HepG2 (cell line): ENCODE data around the gene ABTB2. TPM values are rescaled to one million over a fixed set of nuclear protein-coding genes. Genes with fewer than 3 reads are reported as not detected.

Source experiments
- ATAC-seq: fragments of 200-7000 bp; cut with Tn5 transposase; 3 replicates; pipeline ENCODE4 v1.9.1; 2020; ENCODE audit warnings: mild to moderate bottlenecking, moderate library complexity
- BruUV-seq: library from RNA; stranded (reverse); fragments of 400-500 nt; replicated peaks from 2 replicates; lab custom pipeline; 2021; lab: Mats Ljungman, UMichigan
- CTCF ChIA-PET: fragments of 300-600 bp; formaldehyde crosslinking; extraction: SDS; loops from one replicate; lab custom pipeline; 2021; ENCODE audit warnings: low total read pairs, inconsistent platforms, low intra/inter-chr PET ratio; lab: Yijun Ruan, JAX
- POLR2A ChIA-PET: fragments of 350-600 bp; sonication (Branson Sonifier 250); formaldehyde crosslinking; loops from one replicate; lab custom pipeline; 2020; ENCODE audit warnings: antibody characterized with exemption, inconsistent platforms; lab: Yijun Ruan, JAX
- DNase-seq: peaks from one replicate; pipeline ENCODE4 v3.0.0-alpha.2; 2015; ENCODE audit warnings: low spot score
- FAIRE-seq: peaks from 3 replicates; lab custom pipeline; 2011; peaks lifted over from hg19 to GRCh38; lab: Jason Lieb, UNC
- H2AFZ ChIP-seq: one replicate; pipeline ENCODE4 v1.6.1; 2011; ENCODE audit warnings: low read length, inconsistent platforms
- H3K27ac ChIP-seq: fragments of 300-600 bp; 3 replicates; pipeline ENCODE4 v1.8.0; 2011; ENCODE audit warnings: mixed run types, mild to moderate bottlenecking, mixed read lengths, low read length, inconsistent platforms; ENCODE audit not compliant: insufficient read depth; ENCODE audit errors: extremely low read length
- H3K27me3 ChIP-seq, 2 experiments: fragments of 200-600 bp in 1 of 2; 2 replicates in 1 of 2; 3 replicates in 1 of 2; pipeline versions ENCODE4 v1.6.0 to v1.8.0; 2011; ENCODE audit warnings: low read length in 2 of 2, mild to moderate bottlenecking in 2 of 2, moderate library complexity in 2 of 2, inconsistent platforms in 1 of 2; ENCODE audit not compliant: insufficient read depth in 2 of 2, control insufficient read depth in 1 of 2
- H3K36me3 ChIP-seq, 2 experiments: fragments of 200-600 bp in 1 of 2; replicated peaks in 1 of 2; 2 replicates in 1 of 2; 3 replicates in 1 of 2; pipeline versions ENCODE4 v1.5.1 to v1.8.0; 2011; ENCODE audit warnings: low read length in 2 of 2, inconsistent platforms in 1 of 2; ENCODE audit not compliant: insufficient read depth in 2 of 2, control insufficient read depth in 1 of 2
- H3K4me1 ChIP-seq: 2 replicates; pipeline ENCODE4 v1.5.1; 2012; ENCODE audit warnings: low read length, inconsistent platforms; ENCODE audit not compliant: insufficient read depth
- H3K4me2 ChIP-seq: 2 replicates; pipeline ENCODE4 v1.6.0; 2011; ENCODE audit warnings: low read depth, low read length, inconsistent platforms
- H3K4me3 ChIP-seq, 3 experiments: fragments of 200-600 bp in 1 of 3; sonication (generic), shearing (Covaris generic) in 1 of 3; replicated peaks in 1 of 3; 2 replicates each; pipeline ENCODE4 v1.5.1; 2011 to 2016; ENCODE audit warnings: low read length in 3 of 3, inconsistent platforms in 2 of 3, low read depth in 2 of 3, mild to moderate bottlenecking in 2 of 3, control low read depth in 1 of 3, mixed read lengths in 1 of 3; ENCODE audit not compliant: insufficient read depth in 1 of 3
- H3K79me2 ChIP-seq: one replicate; pipeline ENCODE4 v1.6.1; 2011; ENCODE audit warnings: low read length, inconsistent platforms; ENCODE audit not compliant: insufficient read depth
- H3K9ac ChIP-seq: 2 replicates; pipeline ENCODE4 v1.6.0; 2011; ENCODE audit warnings: mild to moderate bottlenecking, low read depth, low read length, inconsistent platforms; ENCODE audit not compliant: insufficient read depth
- H3K9me3 ChIP-seq: 2 replicates; pipeline ENCODE4 v1.5.1; 2012; ENCODE audit warnings: mild to moderate bottlenecking, low read length
- H4K20me1 ChIP-seq: 2 replicates; pipeline ENCODE4 v1.6.0; 2011; ENCODE audit warnings: inconsistent platforms, mild to moderate bottlenecking, low read length, moderate library complexity; ENCODE audit not compliant: insufficient read depth
- HIVEP1 ChIP-seq: sonication (generic); formaldehyde crosslinking; IDR thresholded peaks from 2 replicates; pipeline ENCODE4 v1.4.0; 2020; ENCODE audit warnings: mild to moderate bottlenecking, missing genetic modification reagents
- KDM1A ChIP-seq: IDR thresholded peaks from 2 replicates; pipeline ENCODE4 v1.6.1; 2016; ENCODE audit warnings: missing compliant biosample characterization
- MAFG ChIP-seq: sonication (generic); formaldehyde crosslinking; IDR thresholded peaks from 2 replicates; pipeline ENCODE4 v1.5.1; 2020; ENCODE audit warnings: mild to moderate bottlenecking, missing genetic modification reagents
- MIER2 ChIP-seq: IDR thresholded peaks from 2 replicates; pipeline ENCODE4 v1.6.1; 2016; ENCODE audit warnings: missing biosample characterization, missing genetic modification reagents
- NONO ChIP-seq, 2 experiments: fragments of 450-650 bp in 1 of 2; sonication (generic) in 1 of 2; formaldehyde crosslinking in 1 of 2; IDR thresholded peaks in 1 of 2; conservative IDR thresholded peaks in 1 of 2; 2 replicates each; pipeline versions ENCODE4 v1.6.1 to v1.8.0; 2017 to 2022; ENCODE audit warnings: mild to moderate bottlenecking in 1 of 2, missing genetic modification reagents in 1 of 2, moderate library complexity in 1 of 2
- SAP130 ChIP-seq: IDR thresholded peaks from 2 replicates; pipeline ENCODE4 v1.6.1; 2016; ENCODE audit warnings: low read depth
- STAT6 ChIP-seq: sonication (generic); formaldehyde crosslinking; IDR thresholded peaks from 2 replicates; pipeline ENCODE4 v1.4.0; 2020; ENCODE audit warnings: missing genetic modification reagents, mild to moderate bottlenecking, borderline replicate concordance
- XBP1 ChIP-seq: sonication (generic); formaldehyde crosslinking; IDR thresholded peaks from 2 replicates; pipeline ENCODE4 v1.5.0; 2020; ENCODE audit warnings: missing genetic modification reagents
- ZMYM3 ChIP-seq: sonication (generic); formaldehyde crosslinking; IDR thresholded peaks from 2 replicates; pipeline ENCODE4 v1.5.1; 2020; ENCODE audit warnings: mild to moderate bottlenecking, missing genetic modification reagents
- ZNF280D ChIP-seq: sonication (generic); formaldehyde crosslinking; IDR thresholded peaks from 2 replicates; pipeline ENCODE4 v1.5.1; 2020; ENCODE audit warnings: mild to moderate bottlenecking, missing genetic modification reagents
- ZNF292 ChIP-seq: sonication (generic); formaldehyde crosslinking; IDR thresholded peaks from 2 replicates; pipeline ENCODE4 v1.8.1; 2022; ENCODE audit warnings: mild to moderate bottlenecking, low read depth, missing genetic modification reagents, borderline replicate concordance
- WGBS: methylation state at CpG from one replicate; pipeline ENCODE4 v1.1.6; 2017; ENCODE audit warnings: low lambda C conversion rate; 5-methylcytosine and 5-hydroxymethylcytosine counted together
- in situ Hi-C: cut with HindIII; loops from 2 replicates; pipeline ENCODE4 v1.10.0; 2017; ENCODE audit warnings: low pct_unique_long_range_greater_than_20kb; ENCODE audit not compliant: extremely low pct_ligation_motif_present
- intact Hi-C: fragments of 100-400 bp; cut with micrococcal nuclease; formaldehyde crosslinking; loops from one replicate; pipeline ENCODE4 v1.10.0; 2022; ENCODE audit not compliant: unreplicated experiment
- polyA plus RNA-seq, 8 experiments: library from polyadenylated mRNA; depleted of rRNA in 3 of 8; stranded (reverse) in 7 of 8; unstranded in 1 of 8; fragments of >200 nt; fragmentation: Illumina TruSeq in 4 of 8; extraction: Trizol in 4 of 8; gene quantifications; 2 replicates each; pipeline versions ENCODE4 v1.2.1 to v1.2.3, GENCODE V29; 2011 to 2016; ENCODE audit warnings: low read depth in 4 of 8, missing spikeins in 1 of 8, mixed read lengths in 1 of 8; ENCODE audit not compliant: insufficient read depth in 1 of 8
- total RNA-seq, 5 experiments: library from RNA; depleted of rRNA; stranded (reverse); fragments of >200 nt; fragmentation: Illumina TruSeq; extraction: Trizol; gene quantifications; 2 replicates each; pipeline ENCODE4 v1.2.3, GENCODE V29; 2016; ENCODE audit warnings: low read depth in 1 of 5

ABTB2 gene
- total and polyA plus RNA-seq, 2 of the 13 experiments (the other 11 are each of a cell fraction or from before 2014, with no cell fraction given) = 5.1 to 15.4 TPM

GRCh38 chr11:34189191-34189590 is 168.6 kb downstream of the ABTB2 start:
- no peak overlapping the region for H3K4me3 ChIP-seq
- WGBS = 94% methylated on average over 9 of the region's 9 CpGs
- H3K27me3 ChIP-seq = no peaks in the 10 kb centered on the region
- H3K4me1 ChIP-seq = peaks cover 14% of the 10 kb centered on the region
- ChIA-PET CTCF (no interaction called here), POLR2A (no interaction called here)
- no peaks in the 10 kb centered on the region for H3K79me2 ChIP-seq
- no peak overlapping the region for H3K9ac ChIP-seq
- in situ Hi-C loops (no loop called here), intact Hi-C loops (no loop called here)
- H3K9me3 ChIP-seq = no peaks in the 10 kb centered on the region
- H4K20me1 ChIP-seq = no peaks in the 10 kb centered on the region
- H3K27ac ChIP-seq = no peak overlapping the region
- BruUV-seq = no TSS peak
- ATAC-seq (no peak), DNase-seq (no peak), FAIRE-seq (no peak)
- no peak overlapping the region for H3K4me2 ChIP-seq
- H3K36me3 ChIP-seq = peaks cover 8 to 15% of the 10 kb centered on the region in 2 experiments; a peak in 4 of 5 replicates
- no peak overlapping the region for H2AFZ ChIP-seq
- no peak for TF ChIP-seq MIER2 (CRISPR knock-in tag)
- TF ChIP-seq HIVEP1 (CRISPR knock-in tag) = no peak
- TF ChIP-seq XBP1 (CRISPR knock-in tag) = no peak
- TF ChIP-seq NONO (IDR thresholded peaks at IDR 0.05) = no peak
- TF ChIP-seq NONO (CRISPR knock-in tag; conservative IDR thresholded peaks at IDR 0.05) = no peak
- no peak for TF ChIP-seq STAT6 (CRISPR knock-in tag)
- no peak for TF ChIP-seq ZNF292 (CRISPR knock-in tag)
- no peak for TF ChIP-seq SAP130
- no peak for TF ChIP-seq ZMYM3 (CRISPR knock-in tag)
- no peak for TF ChIP-seq ZNF280D (CRISPR knock-in tag)
- no peak for TF ChIP-seq KDM1A (CRISPR knock-in tag)
- TF ChIP-seq MAFG (CRISPR knock-in tag) = no peak
